ENCODE measurements around the gene INPP5A. TPM values are rescaled to one million over a fixed set of nuclear protein-coding genes. Genes with fewer than 3 reads are reported as not detected.

Gene INPP5A
- polyA plus RNA-seq, 1 donor: 51.2 TPM

DNA sequence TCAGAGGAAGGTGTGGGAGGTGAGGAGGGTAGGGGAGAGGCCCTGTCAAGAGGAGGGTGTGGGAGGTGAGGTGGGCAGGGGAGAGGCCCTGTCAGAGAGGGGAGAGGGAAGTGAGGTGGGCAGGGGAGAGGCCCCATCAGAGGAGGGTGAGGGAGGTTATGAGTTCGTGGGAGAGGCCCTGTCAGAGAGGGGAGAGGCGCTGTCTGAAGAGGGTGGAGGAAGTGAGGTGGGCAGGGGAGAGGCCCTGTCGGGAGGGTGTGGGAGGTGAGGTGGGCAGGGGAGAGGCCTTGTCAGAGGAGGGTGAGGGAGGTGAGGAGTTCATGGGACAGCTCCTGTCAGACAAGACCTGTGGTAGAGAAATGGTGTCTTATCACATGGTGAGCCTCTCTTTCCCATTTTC lies 74.4 kb downstream of the INPP5A start:
- no peak for DNase-seq (ENCODE audit: low read depth)

DNA sequence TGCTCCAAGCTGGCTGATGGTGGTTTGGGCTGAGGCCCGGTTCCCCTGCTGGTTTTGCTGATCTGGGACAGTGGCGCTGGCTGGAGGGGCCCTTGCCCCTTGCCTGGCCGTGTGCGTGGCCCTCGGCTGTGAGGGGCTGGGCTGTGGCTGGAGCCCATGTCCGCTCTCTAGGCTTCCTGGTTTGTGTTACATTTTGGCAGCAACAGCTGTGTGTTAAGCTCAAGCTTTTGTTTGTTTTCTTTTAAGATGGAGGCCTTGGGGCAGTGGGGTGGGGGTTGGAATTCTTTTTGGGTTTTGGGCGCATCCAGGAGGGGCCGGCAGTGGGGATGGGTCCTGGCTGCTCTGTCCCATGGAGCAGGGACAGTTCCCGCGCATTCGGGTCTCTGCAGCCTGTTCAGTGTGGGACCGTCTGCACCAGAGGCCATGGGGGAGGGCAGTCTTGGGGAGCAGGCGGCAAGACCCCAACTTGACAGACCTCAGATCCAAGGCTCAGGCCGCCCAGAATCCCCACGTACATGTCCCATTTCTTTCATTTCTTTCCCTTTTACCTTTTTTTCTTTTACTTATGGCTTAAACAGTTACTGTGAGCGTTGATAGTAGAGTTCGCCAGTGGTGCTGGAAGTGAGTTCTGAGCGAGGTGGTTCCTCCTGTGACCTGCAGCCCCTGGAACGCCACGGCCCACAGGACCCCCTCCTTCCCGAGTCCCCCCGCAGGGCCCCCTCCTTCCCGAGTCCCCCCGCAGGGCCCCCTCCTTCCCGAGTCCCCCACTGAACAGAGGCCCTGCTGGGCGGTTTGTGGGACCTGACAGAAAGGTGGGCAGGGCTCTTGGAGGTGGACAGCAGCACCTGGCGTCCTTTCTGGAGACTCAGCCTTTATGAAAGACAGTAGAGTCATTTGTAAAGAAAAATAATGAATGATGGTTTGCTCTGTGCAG lies 75.3 kb downstream of the INPP5A start:
- DNase-seq (ENCODE audit: low read depth): no peak

DNA sequence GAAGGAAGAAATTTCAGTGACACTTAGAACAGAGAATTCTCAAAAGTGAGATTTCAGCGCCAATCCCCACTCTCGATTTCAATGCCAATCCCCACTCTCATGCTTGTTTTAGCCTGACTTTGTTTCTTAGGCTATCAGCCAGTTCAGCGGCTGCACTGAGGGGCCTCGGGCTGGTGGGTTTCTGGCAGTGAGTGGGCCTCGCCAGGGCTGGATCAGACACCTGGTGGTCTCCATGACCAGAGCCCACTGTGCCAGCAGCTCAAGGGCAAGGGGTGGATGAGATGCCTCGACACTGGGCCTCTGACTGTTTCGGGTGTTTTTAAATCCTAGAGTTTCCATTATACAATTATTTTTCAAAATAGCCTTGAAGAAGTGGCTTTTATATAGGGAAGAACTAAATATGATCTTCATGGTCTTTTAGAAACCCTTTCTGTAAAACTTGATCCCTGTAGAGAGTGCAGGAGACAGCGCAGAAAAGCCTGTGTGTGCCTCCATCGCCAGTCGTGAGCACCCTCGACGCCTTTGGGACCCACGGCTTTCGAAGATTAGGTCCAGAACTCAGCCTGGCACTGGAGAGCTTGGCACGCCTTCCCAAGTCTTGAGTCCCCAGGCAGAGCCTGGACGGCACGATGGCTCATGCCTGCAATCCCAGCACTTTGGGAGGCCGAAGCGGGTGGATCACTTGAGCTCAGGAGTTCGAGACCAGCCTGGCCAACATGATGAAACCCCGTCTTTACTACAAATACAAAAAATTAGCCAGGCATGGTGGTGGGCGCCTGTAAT lies 76.2 kb downstream of the INPP5A start:
- DNase-seq (ENCODE audit: low read depth): no peak

DNA sequence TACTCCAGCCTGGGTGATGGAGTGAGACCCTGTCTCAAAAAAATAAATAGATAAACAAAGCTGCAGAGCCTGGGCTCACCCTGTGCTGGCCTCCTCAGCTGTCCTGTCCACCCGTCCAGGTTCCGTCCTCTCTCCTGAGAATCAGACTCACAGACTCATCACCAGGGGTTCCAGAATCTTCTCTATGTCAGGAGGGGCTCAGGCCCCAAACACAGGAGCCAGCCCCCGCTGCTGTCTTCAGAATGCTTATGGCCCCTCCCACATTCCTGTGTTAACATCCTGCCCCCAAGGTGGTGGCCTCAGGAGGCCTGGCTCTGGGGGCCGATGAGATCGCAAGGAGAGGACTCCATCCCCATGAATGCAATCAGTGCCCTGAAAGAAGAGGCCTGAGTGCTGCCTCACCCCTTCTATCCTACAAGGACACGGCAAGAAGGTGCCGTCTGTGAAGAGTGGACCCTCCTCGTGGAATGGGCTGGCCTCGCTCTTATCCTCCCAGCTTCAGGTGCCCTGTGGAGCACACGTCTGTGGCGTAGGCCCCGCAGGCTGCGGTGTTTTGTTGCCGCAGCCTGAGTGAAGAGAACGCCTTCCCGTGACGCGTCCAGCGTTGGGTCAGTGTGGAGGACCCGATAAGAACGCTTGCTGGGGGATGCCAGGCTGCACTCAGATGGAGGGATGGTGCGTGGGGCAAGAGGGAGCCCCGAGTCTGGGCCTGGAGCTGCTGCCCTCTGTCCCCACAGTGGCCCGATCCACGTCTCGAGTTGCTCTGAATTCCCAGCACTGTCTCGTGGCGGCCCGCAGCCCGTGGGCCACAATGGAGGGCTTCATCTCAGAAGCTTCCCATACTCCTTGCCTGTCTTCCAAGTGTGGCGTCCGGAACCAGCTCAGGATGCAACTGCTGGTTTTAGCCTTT lies 77.1 kb downstream of the INPP5A start:
- no peak for DNase-seq (ENCODE audit: low read depth)

DNA sequence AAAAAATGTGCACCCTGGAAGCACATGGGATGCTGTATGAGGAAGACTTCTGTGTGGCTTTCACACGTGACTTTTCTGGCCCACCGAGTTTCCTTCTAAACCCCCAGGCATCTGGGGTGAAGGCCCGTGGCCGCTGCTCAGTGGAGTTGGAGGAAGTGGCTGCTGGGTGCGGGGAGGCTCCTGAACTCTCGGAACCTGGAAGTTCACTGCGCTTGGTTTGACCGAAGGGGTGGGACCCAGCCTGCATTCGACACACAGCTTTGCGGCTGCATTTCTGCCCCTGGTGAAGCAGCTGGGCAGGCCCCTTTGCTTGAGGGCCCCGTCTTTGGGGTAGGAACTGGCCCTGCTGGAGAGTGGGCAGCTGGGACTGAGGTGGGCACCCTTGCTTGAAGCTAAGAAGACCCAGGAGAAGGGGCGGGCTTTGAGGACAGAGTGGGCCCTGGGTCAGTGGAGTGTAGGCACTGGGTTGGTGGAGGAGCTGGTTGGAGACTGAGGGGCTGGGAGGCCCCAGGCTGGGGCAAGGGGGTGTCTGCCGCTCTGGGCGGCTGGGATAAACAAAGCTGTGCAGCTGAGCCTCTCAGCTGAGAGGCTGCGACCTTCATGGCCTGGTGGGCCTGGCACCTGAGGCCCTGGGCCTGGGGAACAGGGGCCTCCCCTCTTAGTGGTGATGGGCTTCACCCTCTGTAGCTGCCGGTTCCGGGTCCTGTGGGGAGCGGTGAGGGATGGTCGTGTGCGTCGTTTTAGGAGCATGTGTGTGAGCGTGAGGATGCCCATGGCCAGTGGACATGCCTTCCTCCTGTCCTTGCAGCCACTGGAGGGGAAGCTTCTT lies 78.0 kb downstream of the INPP5A start:
- DNase-seq (ENCODE audit: low read depth): no peak

DNA sequence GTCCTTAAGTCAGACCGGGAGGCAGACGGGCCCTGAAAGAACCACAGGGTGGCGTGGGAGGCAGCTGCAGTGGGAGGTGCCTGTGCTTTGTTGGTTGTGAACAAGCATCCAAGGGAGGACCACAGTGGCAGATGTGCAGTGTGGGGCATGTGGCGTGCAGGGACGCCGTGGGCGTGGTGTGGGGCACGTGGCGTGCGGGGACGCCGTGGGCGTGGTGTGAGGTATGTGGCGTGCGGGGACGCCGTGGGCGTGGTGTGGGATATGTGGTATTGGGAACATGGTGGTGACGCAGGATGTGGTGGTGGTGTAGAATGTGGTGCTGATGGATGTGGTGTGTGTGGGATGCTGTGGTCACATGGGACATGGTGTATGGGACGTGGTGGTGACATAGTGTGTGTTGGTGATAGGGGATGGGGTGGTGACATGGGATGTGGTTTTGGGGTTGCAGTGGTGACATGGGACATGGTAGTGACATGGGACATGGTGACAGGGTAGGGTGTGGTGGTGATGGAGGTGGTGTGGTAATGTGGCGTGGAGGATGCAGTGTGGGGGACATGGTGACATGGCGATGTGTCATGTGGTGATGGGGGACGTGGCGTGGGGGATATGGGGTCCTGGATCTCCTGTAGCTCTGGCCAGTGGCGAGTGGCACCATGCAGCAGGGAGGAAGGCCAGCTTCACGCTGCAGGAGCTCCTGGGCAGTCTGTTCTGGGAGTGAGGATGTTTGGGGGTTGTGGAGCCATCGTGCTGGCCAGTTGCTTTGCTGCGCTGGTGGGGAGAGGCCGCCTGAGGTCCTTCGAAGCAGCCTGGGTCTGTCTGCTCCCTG lies 78.8 kb downstream of the INPP5A start:
- DNase-seq (ENCODE audit: low read depth): no peak

DNA sequence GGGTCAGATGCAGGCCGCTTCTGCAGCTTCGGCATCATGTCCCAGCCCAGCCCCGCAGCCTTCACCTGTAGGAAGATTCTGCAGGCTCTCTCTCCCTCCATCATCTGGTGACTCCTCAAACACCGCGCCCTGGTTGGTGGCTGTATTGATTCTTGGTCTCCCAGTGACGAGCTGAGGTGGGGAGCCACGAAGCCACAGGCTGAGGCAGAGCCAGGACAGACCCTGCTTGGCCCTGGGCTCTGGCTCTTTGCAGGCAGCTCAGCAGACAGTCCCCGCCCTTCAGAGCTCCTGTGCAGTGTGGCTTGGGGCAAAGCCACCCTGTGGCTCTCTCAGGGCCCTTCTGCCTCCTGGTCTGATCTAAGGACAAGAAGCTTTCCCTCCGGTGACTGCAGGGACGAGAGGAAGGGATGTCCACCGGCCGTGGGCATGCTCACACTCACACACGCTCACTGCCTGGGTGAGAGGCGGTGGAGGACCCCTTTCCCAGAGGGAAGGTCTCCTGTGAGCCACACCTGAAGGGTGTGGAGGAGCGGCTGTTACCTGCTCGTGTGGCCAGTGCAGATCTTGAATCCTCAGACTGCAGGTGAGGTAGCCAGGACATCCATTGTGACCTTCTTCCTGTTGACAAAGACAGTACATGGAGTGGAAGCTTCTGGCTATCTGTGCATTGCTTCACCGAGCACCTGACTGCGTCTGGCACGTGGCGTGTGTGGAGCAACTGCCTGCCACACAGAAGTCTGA lies 79.6 kb downstream of the INPP5A start:
- DNase-seq (ENCODE audit: low read depth): no peak

DNA sequence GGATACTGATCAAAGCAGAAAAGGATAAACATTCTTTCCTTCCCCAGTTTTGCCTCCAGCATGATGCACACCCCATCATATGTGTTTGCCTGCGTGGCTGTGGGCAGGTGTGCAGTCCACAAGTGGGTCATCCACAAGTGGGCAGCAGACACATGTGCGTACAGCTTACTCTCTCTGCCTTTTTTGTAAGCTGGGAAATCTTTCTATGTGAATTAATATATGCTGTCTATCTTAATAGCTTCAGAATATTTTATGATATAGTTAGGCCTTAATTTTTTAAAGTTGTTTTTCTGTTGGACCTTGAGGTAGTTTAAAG lies 80.1 kb downstream of the INPP5A start:
- no peak for DNase-seq (ENCODE audit: low read depth)

DNA sequence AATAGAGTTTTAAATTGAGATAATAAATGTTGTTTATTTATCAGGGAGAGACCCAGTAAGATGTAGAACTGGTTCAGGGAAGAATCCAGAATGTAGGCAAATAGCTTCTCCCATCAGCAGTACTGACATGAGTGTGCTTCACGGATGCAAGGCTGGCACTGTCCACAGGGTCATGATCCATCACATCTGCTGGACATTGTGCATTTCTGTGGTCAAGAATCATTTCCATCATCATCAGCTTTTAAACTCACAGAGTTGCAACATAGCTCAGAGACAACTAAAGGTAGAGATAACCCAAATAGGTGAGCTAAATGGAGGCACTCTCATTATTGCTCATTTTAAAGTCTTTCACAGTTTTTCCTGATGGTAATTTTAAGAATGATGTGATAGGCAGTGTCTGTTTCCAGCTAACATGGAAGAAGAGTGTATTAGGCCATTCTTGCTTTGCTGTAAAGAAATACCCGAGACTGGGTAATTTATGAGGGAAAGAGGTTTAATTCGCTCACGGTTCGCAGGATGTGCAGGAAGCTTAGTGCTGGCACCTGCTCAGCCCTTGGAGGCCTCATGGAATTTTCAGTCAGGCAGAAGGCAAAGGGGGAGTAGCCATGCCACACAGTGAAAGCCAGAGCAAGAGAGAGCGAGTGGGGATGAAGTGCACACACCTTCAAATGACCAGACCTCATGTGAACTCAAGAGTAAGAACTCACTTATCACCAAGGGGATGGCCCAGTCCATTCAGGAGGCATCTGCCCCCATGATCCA lies 80.8 kb downstream of the INPP5A start:
- DNase-seq (ENCODE audit: low read depth): no peak

DNA sequence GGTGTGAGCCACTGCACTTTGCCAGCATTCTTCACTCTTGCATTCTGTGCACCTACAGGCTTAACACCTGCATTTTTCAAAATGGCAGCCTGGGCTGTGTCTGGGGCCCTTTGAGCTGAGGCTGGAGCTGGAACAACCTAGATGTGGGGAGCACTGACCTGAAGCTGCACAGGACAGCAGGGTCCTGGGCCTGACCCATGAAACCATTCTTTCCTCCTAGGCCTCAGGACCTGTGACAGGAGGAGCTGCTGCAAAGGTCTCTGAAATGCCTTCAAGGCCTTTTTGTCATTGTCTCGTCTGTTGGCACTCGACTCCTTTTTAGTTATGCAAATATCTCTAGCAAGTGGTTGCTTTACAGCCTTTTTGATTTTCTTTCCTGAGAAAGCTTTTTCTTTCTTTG lies 82.3 kb downstream of the INPP5A start:
- no peak for DNase-seq (ENCODE audit: low read depth)

DNA sequence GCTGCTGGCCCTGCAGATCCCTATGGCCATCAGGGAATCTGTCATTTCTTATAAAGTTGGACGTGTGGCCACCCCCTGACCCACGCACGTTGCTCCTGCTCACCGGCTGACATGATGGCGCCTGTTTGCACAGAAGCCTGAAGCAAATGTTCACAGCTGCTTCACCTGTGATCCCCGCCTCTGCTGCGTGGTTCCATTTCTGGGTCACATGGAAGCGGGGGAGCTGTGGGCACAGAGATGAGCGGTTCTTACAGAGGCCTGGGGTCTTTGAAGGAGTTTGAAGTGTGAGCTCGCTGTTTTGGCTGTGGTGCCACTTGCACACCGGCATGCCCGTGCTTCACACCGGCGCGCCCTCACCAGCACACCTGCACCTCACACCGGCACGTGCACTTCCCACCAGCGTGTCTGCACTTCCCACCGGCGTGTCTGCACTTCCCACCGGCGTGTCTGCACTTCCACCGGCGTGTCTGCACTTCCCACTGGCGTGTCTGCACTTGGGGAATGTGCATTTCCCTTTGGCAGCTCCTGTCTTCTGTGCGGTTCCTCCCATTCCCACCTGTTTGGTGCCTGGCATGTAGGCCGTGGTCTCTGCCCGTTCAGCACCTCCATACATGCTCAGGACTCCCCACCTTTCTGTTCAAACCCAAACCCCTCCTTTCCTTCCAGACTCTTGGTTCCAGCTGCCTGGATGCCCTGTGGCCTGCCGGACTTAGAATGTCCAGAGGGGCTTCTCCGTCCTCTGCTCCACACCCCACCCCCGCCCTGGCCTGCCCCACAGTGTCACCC lies 86.7 kb downstream of the INPP5A start:
- no peak for DNase-seq (ENCODE audit: low read depth)

DNA sequence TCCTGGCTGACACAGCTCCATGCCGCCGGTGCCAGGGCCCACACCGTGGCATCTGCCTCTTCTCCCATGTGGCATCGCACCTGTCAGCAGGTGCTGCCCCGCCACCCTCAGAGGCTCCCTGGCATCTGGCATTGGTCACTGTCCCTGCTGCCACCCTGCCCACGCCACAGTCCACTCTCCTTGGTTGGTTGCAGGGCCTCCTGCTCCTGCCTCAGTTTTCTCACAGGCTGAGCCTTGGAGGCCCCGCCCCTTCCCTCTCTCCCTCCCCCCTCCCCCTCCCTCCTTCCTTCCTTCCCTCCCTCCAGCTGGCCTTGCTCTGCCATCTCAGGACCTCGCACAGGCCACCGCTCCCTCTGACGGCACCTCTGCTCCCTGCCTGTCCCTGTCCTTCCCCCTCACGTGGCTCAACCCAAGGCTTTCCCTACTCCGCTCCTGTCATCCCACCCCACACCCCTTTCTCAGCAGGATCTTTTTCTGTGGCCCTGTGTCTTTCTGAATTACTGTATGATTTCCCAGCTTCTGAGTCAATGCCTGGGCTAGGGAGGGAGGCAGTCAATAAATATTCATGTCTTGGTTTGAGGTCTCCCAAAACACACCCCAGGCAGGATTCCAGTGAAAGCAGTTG lies 87.4 kb downstream of the INPP5A start:
- DNase-seq (ENCODE audit: low read depth): no peak

DNA sequence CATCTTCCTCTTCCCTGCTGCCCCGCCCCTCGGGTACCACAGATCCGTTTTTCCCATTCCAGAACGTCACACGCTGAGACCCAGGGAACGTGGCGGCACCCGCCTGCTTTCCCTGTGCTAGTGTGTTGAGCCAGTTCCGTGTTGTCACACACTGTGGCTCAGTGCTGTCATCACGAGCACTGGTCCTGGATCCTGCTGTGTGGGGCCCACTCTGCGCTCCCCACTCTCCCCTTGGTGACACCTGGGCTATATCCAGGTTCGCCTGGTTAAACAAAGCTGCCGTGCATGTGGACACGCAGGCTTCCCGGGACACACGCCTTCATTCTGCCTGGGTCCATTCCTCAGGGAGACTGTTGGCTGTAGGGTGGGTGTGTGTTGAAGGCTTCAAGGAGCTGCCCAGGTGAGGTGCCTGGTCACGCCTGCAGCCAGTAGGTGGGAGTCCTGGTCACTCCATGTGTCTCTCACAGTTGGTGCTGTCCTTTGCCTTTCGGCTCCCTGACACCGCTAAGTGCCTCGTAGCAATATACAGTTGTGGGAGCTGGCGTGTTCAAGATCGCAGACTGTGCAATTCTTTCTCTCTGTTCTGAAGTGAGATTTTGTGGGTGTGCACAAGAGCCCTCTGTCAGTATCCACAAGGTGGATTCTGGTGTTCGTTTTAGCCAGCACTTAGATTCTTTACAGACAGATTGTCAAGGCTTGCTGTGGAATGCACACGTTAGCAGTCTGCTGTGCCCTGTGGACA lies 88.6 kb downstream of the INPP5A start:
- no peak for DNase-seq (ENCODE audit: low read depth)

DNA sequence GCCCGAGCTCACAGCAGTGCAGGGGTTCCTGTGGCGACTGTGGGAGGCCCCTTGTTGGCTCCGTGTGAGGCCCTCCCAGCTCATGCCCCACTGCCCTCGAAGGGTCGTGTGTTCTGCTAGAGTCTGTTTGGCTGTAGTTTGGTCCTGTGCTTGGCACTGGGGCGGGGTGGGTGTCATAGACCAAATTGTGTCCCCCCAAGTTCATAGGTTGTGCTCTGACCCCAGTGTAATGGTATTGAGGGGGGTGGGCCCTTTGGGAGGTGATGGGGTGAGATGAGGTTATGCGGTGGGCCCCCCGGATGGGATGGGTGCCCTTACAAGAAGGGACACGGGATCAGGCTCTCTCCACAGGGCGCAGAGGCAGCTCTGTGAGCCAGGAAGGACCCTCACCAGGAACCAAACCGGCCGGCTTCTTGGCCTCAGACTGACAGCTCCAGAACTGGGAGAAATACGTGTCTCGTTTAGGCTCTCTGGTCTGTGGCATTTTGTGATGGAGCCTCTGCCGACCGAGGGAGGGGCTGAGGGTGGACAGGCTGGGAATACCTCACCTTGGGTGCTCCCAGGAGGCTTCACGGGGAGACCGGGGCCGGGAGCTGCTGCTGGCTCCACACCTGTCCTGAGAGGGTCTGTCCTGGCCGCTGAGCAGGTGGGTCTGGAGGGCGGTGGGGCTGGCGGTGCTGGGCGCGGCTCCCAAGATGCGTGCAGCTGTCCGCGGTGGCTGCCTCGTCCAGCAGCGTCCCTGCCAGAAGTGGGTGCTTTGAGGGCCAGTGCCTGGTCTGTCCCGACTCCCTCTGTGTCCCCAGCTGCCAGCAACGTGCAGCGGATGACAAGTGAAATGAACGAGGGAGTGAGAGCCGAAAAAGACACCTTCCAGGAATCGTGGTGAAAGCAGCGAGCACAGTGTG lies 89.4 kb downstream of the INPP5A start:
- DNase-seq (ENCODE audit: low read depth): no peak

DNA sequence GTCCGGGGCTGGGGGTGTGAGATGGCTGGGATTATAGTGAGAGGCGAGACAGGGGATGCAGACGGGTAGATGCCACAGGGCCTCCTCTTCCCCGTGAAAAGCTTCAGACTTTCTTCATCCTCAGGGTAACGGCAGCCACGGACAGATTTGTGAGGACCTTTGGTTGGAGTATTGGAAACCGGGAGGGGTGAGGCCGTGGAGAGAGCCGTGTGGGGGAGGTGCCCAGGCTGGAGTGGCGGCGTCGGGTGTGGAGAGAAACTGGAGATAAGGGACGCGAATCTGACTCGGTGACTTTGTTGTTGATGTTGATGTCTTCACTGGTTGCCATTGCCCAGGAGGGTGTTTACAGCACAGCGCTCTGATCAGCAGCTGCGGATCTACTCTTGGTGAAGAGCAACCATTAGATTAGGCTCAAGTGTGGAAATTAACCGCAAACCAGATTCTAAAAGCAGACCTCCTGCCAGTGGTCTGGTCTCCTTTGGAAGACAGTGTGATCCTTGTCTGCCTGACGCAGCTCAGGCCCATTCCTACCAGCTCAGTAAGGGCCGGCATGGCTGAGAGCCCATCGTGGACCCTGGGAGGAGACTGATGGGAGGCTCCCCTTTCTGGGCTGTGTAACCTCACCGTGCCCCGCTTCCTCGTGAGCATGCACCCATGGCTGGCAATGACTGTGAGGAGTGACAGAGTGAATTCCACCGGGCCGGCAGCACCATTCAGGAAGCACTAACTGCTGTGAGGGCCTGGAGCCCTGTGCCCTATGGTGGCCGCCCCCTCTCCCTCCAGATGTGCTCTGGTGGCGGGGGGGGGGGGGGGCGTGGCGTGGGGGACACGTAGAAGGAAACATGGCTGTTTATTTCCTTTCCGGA lies 90.3 kb downstream of the INPP5A start:
- no peak for DNase-seq (ENCODE audit: low read depth)
